Measurements from ENCODE around the gene RAET1L.

- TF ChIP-seq CTCF (IDR thresholded peaks at IDR 0.05) (no peak), POLR2A (IDR thresholded peaks at IDR 0.05) (no peak), POLR2AphosphoS5 (IDR thresholded peaks at IDR 0.05) (no peak)
These were observed 44.4 kb upstream of the RAET1L start for GRCh38 chr6:150069706-150070105.

Measured in breast epithelium (tissue), 3 donors.